Measurements from ENCODE around the gene RNASE7. TPM values are rescaled to one million over a fixed set of nuclear protein-coding genes. Genes with fewer than 3 reads are reported as not detected.

RNASE7 gene
- total RNA-seq, 2 experiments from 2014 or later: not detected

DNA sequence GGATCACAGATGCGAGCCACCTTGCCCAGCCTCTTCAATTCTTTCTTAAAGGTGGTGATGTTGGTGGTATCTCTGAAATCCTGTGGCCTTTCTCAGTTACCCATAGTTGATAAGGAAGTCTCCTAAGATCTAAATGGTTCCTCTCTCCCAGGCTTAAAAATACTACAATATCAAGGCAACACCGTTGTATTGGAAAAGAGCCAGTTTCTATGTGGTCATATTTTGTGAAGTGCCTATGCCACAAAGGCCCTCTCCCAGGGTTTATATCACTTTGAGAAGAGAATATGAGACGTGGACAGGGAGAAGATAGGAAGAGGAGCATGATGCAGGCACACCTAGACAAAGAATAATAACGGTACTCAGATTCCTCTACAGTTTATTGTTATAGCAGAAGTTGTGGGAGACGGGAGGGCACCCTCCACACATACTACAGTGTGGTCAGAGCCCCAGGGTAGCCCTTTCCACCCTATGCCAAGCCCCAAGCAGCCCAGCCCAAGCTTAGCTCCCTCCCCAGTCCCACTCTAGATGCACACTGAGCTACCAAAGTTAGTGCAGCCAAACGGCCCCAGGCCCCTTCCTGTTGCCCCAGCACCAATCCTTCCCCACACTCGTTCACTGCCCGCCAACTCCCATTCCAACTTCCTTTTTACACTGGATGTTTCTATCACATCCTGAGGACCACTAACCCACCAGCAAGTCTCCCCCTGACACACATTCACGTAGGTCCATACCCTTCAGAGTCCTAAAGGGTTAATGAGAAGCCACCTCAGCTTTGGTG, 25.6 kb upstream of the RNASE7 start:
- Mint-ChIP-seq H3K36me3 (ENCODE audit: low read depth) (peaks cover 42% of the 10 kb centered on the region), H3K9me3 (no peaks in the 10 kb centered on the region), H3K27ac (no peak overlapping the region), H3K4me1 (ENCODE audit: low read depth) (no peaks in the 10 kb centered on the region), H3K27me3 (peaks cover 21% of the 10 kb centered on the region), H3K4me3 (no peak overlapping the region)
- intact Hi-C loops (cut with DNase I, micrococcal nuclease): loop anchor here in 1 of 2 experiments (10.0 kb wide), 1 partner anchor 538 kb away; no protein-coding TSS in a partner anchor
- H3K4me3 ChIP-seq (ENCODE audit: low read length): no peak overlapping the region
- TF ChIP-seq, protein P1, sequence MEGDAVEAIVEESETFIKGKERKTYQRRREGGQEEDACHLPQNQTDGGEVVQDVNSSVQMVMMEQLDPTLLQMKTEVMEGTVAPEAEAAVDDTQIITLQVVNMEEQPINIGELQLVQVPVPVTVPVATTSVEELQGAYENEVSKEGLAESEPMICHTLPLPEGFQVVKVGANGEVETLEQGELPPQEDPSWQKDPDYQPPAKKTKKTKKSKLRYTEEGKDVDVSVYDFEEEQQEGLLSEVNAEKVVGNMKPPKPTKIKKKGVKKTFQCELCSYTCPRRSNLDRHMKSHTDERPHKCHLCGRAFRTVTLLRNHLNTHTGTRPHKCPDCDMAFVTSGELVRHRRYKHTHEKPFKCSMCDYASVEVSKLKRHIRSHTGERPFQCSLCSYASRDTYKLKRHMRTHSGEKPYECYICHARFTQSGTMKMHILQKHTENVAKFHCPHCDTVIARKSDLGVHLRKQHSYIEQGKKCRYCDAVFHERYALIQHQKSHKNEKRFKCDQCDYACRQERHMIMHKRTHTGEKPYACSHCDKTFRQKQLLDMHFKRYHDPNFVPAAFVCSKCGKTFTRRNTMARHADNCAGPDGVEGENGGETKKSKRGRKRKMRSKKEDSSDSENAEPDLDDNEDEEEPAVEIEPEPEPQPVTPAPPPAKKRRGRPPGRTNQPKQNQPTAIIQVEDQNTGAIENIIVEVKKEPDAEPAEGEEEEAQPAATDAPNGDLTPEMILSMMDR (IDR thresholded peaks at IDR 0.05): no peak
- DNase-seq (no peak), ATAC-seq (ENCODE audit: poor library complexity) (no peak)
- H3K4me1 ChIP-seq (ENCODE audit: insufficient read depth, low read length): no peaks in the 10 kb centered on the region
- ChIA-PET POLR2A (interaction anchor here (2.7 kb wide), 1 partner anchor 7 kb away, joined by 19 read pairs; the partner anchor contains the start of gene NDRG2), CTCF (interaction anchor here (2.1 to 3.3 kb wide), 4 partner anchors 23 to 87 kb away, joined by 9 to 58 read pairs (median 10); no protein-coding TSS in a partner anchor)
- H3K36me3 ChIP-seq (ENCODE audit: insufficient read depth, low read length): peaks cover 19% of the 10 kb centered on the region
- no peak overlapping the region for H3K27ac ChIP-seq (ENCODE audit: low read depth in 1 of 2, low read length in 2 of 2)
- H3K27me3 ChIP-seq (ENCODE audit: control insufficient read depth in 1 of 2, insufficient read depth in 2 of 2, low read length in 2 of 2): peaks cover 0 to 6% of the 10 kb centered on the region in 2 experiments
- no peaks in the 10 kb centered on the region for H3K9me3 ChIP-seq (ENCODE audit: control insufficient read depth in 1 of 2, insufficient read depth in 1 of 2, low read length in 2 of 2)

DNA sequence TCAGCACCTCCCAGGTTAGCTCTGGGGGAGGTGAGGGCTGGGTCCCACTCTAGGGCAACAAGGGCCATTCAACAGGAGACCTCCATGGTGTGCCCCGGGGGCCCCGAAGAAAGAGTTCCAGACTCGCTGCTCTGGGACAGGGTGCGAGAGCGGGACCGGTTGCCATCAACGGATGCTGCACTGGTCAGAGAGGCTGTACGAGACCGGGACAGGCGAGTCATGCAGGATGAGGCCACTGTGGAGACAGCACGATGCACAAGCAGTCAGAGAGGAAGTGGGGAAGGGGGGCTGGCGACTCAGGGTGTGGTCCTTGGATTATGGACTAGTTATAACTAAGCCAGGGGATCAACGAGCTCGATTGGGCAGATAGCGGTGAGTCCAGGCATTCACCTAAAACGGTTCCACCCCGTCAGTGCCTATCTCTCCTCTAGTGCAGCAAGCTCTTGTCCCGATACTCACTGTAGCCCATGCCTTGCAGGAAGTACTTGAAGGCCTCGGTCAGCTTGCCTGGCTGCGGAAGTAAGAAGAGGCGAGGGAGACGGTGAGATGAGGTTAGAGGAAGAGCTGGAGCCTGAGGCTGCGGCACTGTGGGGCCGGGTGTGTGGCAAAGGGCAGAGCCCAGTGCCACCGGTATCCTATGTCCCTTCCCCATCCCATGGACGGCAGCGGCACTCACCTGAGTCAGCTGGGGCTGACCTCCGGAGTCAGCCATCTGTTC, 24.5 kb upstream of the RNASE7 start:
- peaks cover 51% of the 10 kb centered on the region for H3K36me3 Mint-ChIP-seq (ENCODE audit: low read depth)
- Histone ChIP-seq H3K36me3 (ENCODE audit: insufficient read depth, low read length) (peaks cover 19% of the 10 kb centered on the region), H3K4me1 (ENCODE audit: insufficient read depth, low read length) (no peaks in the 10 kb centered on the region), H3K27ac (ENCODE audit: low read depth in 1 of 2, low read length in 2 of 2) (no peak overlapping the region), H3K27me3 (ENCODE audit: control insufficient read depth in 1 of 2, insufficient read depth in 2 of 2, low read length in 2 of 2) (peaks cover 0 to 6% of the 10 kb centered on the region in 2 experiments), H3K4me3 (ENCODE audit: low read length) (no peak overlapping the region), H3K9me3 (ENCODE audit: control insufficient read depth in 1 of 2, insufficient read depth in 1 of 2, low read length in 2 of 2) (no peaks in the 10 kb centered on the region)
- no peak overlapping the region for H3K4me3 Mint-ChIP-seq
- intact Hi-C loops (cut with DNase I, micrococcal nuclease): loop anchor here in 1 of 2 experiments (10.0 kb wide), 1 partner anchor 537 kb away; no protein-coding TSS in a partner anchor
- DNase-seq (no peak), ATAC-seq (ENCODE audit: poor library complexity) (no peak)
- H3K4me1 Mint-ChIP-seq (ENCODE audit: low read depth): peaks cover 5% of the 10 kb centered on the region
- H3K27ac Mint-ChIP-seq: no peak overlapping the region
- POLR2A ChIA-PET: interaction anchor here (0.5 to 0.7 kb wide), 2 partner anchors 20 to 27 kb away, joined by 3 read pairs; no protein-coding TSS in a partner anchor
- H3K27me3 Mint-ChIP-seq: peaks cover 11% of the 10 kb centered on the region
- TF ChIP-seq, protein P1 (IDR thresholded peaks at IDR 0.05): no peak
- CTCF ChIA-PET: interaction anchor here (2.1 to 2.8 kb wide), 3 partner anchors 22 to 86 kb away, joined by 8 to 11 read pairs (median 9); no protein-coding TSS in a partner anchor
- H3K9me3 Mint-ChIP-seq: no peaks in the 10 kb centered on the region

DNA sequence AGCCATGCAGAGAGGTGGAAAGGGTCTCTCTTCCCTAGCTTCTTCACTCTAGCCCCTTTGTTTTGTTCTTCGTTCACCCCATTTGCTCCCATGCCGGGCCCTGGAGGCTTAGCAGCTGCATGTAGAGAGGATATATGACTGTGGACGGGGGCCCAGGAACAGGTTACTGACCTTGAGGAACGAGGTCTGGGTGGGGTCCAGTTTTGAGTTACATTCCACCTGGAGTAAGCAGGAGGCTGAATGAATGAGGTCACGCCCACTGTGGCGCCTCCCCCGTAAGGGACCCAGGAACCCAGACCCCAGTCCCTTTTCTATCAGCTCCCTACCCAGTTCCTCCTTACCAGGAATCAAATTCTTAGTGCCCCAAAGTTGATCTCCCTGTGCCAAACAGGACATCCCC, 23.9 kb upstream of the RNASE7 start:
- DNase-seq (no peak), ATAC-seq (ENCODE audit: poor library complexity) (no peak)
- H3K4me3 ChIP-seq (ENCODE audit: low read length): no peak overlapping the region
- H3K27ac ChIP-seq (ENCODE audit: low read depth in 1 of 2, low read length in 2 of 2): no peak overlapping the region
- intact Hi-C loops (cut with DNase I, micrococcal nuclease): loop anchor here in 1 of 2 experiments (10.0 kb wide), 1 partner anchor 537 kb away; no protein-coding TSS in a partner anchor
- H3K27me3 ChIP-seq (ENCODE audit: control insufficient read depth in 1 of 2, insufficient read depth in 2 of 2, low read length in 2 of 2): peaks cover 0 to 2% of the 10 kb centered on the region in 2 experiments
- H3K4me1 ChIP-seq (ENCODE audit: insufficient read depth, low read length): peaks cover 4% of the 10 kb centered on the region
- CTCF ChIA-PET: interaction anchor here (2.1 to 2.8 kb wide), 3 partner anchors 21 to 86 kb away, joined by 8 to 11 read pairs (median 9); no protein-coding TSS in a partner anchor
- Mint-ChIP-seq H3K9me3 (no peaks in the 10 kb centered on the region), H3K27me3 (peaks cover 6% of the 10 kb centered on the region), H3K27ac (no peak overlapping the region), H3K4me3 (no peak overlapping the region), H3K36me3 (ENCODE audit: low read depth) (peaks cover 51% of the 10 kb centered on the region), H3K4me1 (ENCODE audit: low read depth) (peaks cover 10% of the 10 kb centered on the region)
- TF ChIP-seq, protein P1 (IDR thresholded peaks at IDR 0.05): no peak
- H3K9me3 ChIP-seq (ENCODE audit: control insufficient read depth in 1 of 2, insufficient read depth in 1 of 2, low read length in 2 of 2): no peaks in the 10 kb centered on the region
- H3K36me3 ChIP-seq (ENCODE audit: insufficient read depth, low read length): peaks cover 19% of the 10 kb centered on the region
- POLR2A ChIA-PET: no interaction called here
